Measurements from ENCODE around the gene PHTF1.

PHTF1 gene

GRCh38 chr1:113714606-113715269 lies 44.5 kb downstream of the PHTF1 start:
- no peak for DNase-seq

GRCh38 chr1:113701429-113701828 lies 57.9 kb downstream of the PHTF1 start:
- no peak for DNase-seq

- DNase-seq: no peak
Measured at GRCh38 chr1:113694910-113695309, 64.4 kb downstream of the PHTF1 start.

- no peak for DNase-seq
Measured at GRCh38 chr1:113692824-113693431, 66.4 kb downstream of the PHTF1 start.

GRCh38 chr1:113692342-113692741 lies 66.9 kb downstream of the PHTF1 start:
- no peak for DNase-seq

- DNase-seq: no peak
Measured at GRCh38 chr1:113691184-113691583, 68.1 kb downstream of the PHTF1 start.

- no peak for DNase-seq
Measured at GRCh38 chr1:113686891-113687618, 72.2 kb downstream of the PHTF1 start.

- no peak for DNase-seq
Measured at GRCh38 chr1:113684153-113684541, 75.1 kb downstream of the PHTF1 start.

GRCh38 chr1:113683384-113684152 lies 75.7 kb downstream of the PHTF1 start:
- DNase-seq: no peak

- no peak for DNase-seq
Measured at GRCh38 chr1:113681596-113682337, 77.5 kb downstream of the PHTF1 start.

GRCh38 chr1:113678159-113678469 lies 81.2 kb downstream of the PHTF1 start:
- no peak for DNase-seq

GRCh38 chr1:113677250-113678158 lies 81.8 kb downstream of the PHTF1 start:
- no peak for DNase-seq

- no peak for DNase-seq
Measured at GRCh38 chr1:113676524-113676923, 82.8 kb downstream of the PHTF1 start.

- no peak for DNase-seq
Measured at GRCh38 chr1:113675302-113675701, 84.0 kb downstream of the PHTF1 start.

- no peak for DNase-seq
Measured at GRCh38 chr1:113674591-113674990, 84.7 kb downstream of the PHTF1 start.

- no peak for DNase-seq
Measured at GRCh38 chr1:113672491-113672890, 86.8 kb downstream of the PHTF1 start.

- no peak for DNase-seq
Measured at GRCh38 chr1:113670650-113671049, 88.6 kb downstream of the PHTF1 start.

- no peak for DNase-seq
Measured at GRCh38 chr1:113669988-113670387, 89.3 kb downstream of the PHTF1 start.

GRCh38 chr1:113666126-113666525 lies 93.2 kb downstream of the PHTF1 start:
- DNase-seq: no peak

- no peak for DNase-seq
Measured at GRCh38 chr1:113665071-113665470, 94.2 kb downstream of the PHTF1 start.

- no peak for DNase-seq
Measured at GRCh38 chr1:113663165-113663951, 95.9 kb downstream of the PHTF1 start.
